Measurements from ENCODE around the gene AR. TPM values are rescaled to one million over a fixed set of nuclear protein-coding genes. Genes with fewer than 3 reads are reported as not detected.

Gene AR
- total and polyA plus RNA-seq, 2 of the 13 experiments (the other 11 are each of a cell fraction or from before 2014, with no cell fraction given), result not detected

- TF ChIP-seq KIAA2018 (CRISPR knock-in tag; IDR thresholded peaks at IDR 0.05; ENCODE audit: borderline replicate concordance), result no peak
These were observed 107.8 kb downstream of the AR start (continued) for GRCh38 chrX:67651437-67652142.

DNA sequence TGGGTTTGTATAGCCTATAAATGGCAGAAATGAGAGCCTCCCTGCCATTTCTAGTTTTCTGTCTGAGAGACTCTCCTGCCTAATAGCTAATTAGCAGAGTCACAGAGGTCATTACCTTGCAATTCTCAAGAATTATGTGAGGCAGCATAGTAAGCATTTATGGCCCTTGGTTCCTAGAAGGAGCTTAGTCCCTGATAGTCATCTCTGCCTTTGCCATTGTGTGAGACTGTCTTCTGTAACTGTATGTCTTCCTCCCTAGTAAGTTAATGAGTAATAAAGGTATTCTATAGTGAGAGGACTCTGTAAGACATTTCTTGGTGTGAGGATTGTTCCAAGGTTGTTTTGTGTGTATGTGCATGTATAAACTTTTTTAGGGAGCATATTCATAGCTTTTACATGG, 108.7 kb downstream of the AR start:
- Histone ChIP-seq H3K9me3 (ENCODE audit: low read length) (peaks cover 43% of the 10 kb centered on the region), H3K4me1 (ENCODE audit: insufficient read depth, low read length) (no peaks in the 10 kb centered on the region), H3K27me3 (ENCODE audit: control insufficient read depth in 1 of 2, insufficient read depth in 2 of 2, low read length in 2 of 2) (no peaks in the 10 kb centered on the region), H2AFZ (ENCODE audit: low read length) (no peak overlapping the region), H4K20me1 (ENCODE audit: insufficient read depth, low read length) (no peaks in the 10 kb centered on the region), H3K79me2 (ENCODE audit: insufficient read depth, low read length) (no peaks in the 10 kb centered on the region), H3K9ac (ENCODE audit: insufficient read depth, low read depth, low read length) (no peak overlapping the region), H3K27ac (ENCODE audit: extremely low read length, insufficient read depth, low read length) (no peak overlapping the region), H3K36me3 (replicated peaks in 1 of 2; ENCODE audit: control insufficient read depth in 1 of 2, insufficient read depth in 2 of 2, low read length in 2 of 2) (no peaks in the 10 kb centered on the region), H3K4me2 (ENCODE audit: low read depth, low read length) (no peak overlapping the region), H3K4me3 (replicated peaks in 1 of 3; ENCODE audit: insufficient read depth in 1 of 3, low read depth in 2 of 3, low read length in 3 of 3) (no peak overlapping the region)
- FAIRE-seq (no peak), DNase-seq (ENCODE audit: low spot score) (no peak), ATAC-seq (no peak)
- ChIA-PET POLR2A (no interaction called here), CTCF (ENCODE audit: low intra/inter-chr PET ratio, low total read pairs) (no interaction called here)
- no peak for TF ChIP-seq ZBTB39 (CRISPR knock-in tag; IDR thresholded peaks at IDR 0.05)
- TF ChIP-seq ZNF468 (CRISPR knock-in tag; IDR thresholded peaks at IDR 0.05), result no peak
- TF ChIP-seq ZNF296 (CRISPR knock-in tag; conservative IDR thresholded peaks at IDR 0.05), result no peak
- TF ChIP-seq NFIB (CRISPR knock-in tag; IDR thresholded peaks at IDR 0.05; ENCODE audit: borderline replicate concordance), result no peak
- TF ChIP-seq ATF2 (CRISPR knock-in tag; IDR thresholded peaks at IDR 0.05), result no peak
- intact Hi-C loops (cut with micrococcal nuclease; ENCODE audit: unreplicated experiment) (no loop called here), in situ Hi-C loops (cut with HindIII; ENCODE audit: extremely low pct_ligation_motif_present, low pct_unique_long_range_greater_than_20kb) (no loop called here)
- no TSS peak for BruUV-seq (replicated peaks)
